GM12878 (cell line): ENCODE measurements around the gene CASP10. TPM values are rescaled to one million over a fixed set of nuclear protein-coding genes. Genes with fewer than 3 reads are reported as not detected.

ENCODE experiments used
- ATAC-seq: fragments of 200-7000 bp; cut with Tn5 transposase; 3 replicates; pipeline ENCODE4 v1.9.1; 2020; ENCODE audit warnings: mild to moderate bottlenecking, moderate library complexity
- BruUV-seq: library from RNA; stranded (reverse); fragments of 400-500 nt; replicated peaks from 2 replicates; lab custom pipeline; 2021; lab: Mats Ljungman, UMichigan
- CTCF ChIA-PET: fragments of 300-600 bp; sonication (Branson Sonifier 250); formaldehyde crosslinking; extraction: SDS; loops from one replicate; lab custom pipeline; 2021; ENCODE audit warnings: inconsistent platforms; lab: Yijun Ruan, JAX
- POLR2A ChIA-PET: fragments of 350-600 bp; formaldehyde crosslinking; extraction: SDS; loops from one replicate; lab custom pipeline; 2021; ENCODE audit warnings: inconsistent platforms; lab: Charles Lee
- RAD21 ChIA-PET: fragments of 300-600 bp; sonication (Branson Sonifier 250); formaldehyde crosslinking; loops from one replicate; lab custom pipeline; 2023; ENCODE audit warnings: antibody characterized with exemption; ENCODE audit not compliant: unreplicated experiment; lab: Charles Lee
- SMC1A ChIA-PET: fragments of 300-600 bp; sonication (Branson Sonifier 250); formaldehyde crosslinking; loops from one replicate; lab custom pipeline; 2023; ENCODE audit not compliant: unreplicated experiment, uncharacterized antibody; lab: Charles Lee
- DNase-seq: peaks from one replicate; pipeline ENCODE4 v3.0.0-alpha.2; 2011; ENCODE audit warnings: low read depth, low spot score
- FAIRE-seq: peaks from 3 replicates; lab custom pipeline; 2011; peaks lifted over from hg19 to GRCh38; lab: Jason Lieb, UNC
- H2AFZ ChIP-seq: 2 replicates; pipeline ENCODE4 v1.6.0; 2011; ENCODE audit warnings: low read depth, low read length, control low read depth; ENCODE audit not compliant: control insufficient read depth
- H3K27ac ChIP-seq: 2 replicates; pipeline ENCODE4 v1.5.1; 2011; ENCODE audit warnings: control low read depth; ENCODE audit not compliant: control insufficient read depth, insufficient read depth
- H3K27me3 ChIP-seq, 2 experiments: replicated peaks in 1 of 2; 2 replicates each; pipeline versions ENCODE4 v1.6.0 to v1.6.1; 2011; ENCODE audit warnings: low read length in 1 of 2; ENCODE audit not compliant: control insufficient read depth in 2 of 2, insufficient read depth in 2 of 2
- H3K36me3 ChIP-seq, 2 experiments: 2 replicates each; pipeline ENCODE4 v1.5.1; 2011; ENCODE audit warnings: low read length in 1 of 2; ENCODE audit not compliant: control insufficient read depth in 2 of 2, insufficient read depth in 2 of 2
- H3K4me1 ChIP-seq: 2 replicates; pipeline ENCODE4 v1.6.1; 2011; ENCODE audit warnings: mild to moderate bottlenecking, low read length, moderate library complexity, mixed read lengths; ENCODE audit not compliant: control insufficient read depth, insufficient read depth
- H3K4me2 ChIP-seq: 2 replicates; pipeline ENCODE4 v1.6.0; 2011; ENCODE audit warnings: control low read depth; ENCODE audit not compliant: control insufficient read depth, insufficient read depth
- H3K4me3 ChIP-seq: fragments of 200-600 bp; sonication (generic); 2 replicates; pipeline ENCODE4 v1.5.1; 2016
- H3K79me2 ChIP-seq: 2 replicates; pipeline ENCODE4 v1.6.0; 2011; ENCODE audit warnings: low read length; ENCODE audit not compliant: control insufficient read depth, insufficient read depth
- H3K9ac ChIP-seq: 2 replicates; pipeline ENCODE4 v1.8.0; 2011; ENCODE audit warnings: low read length, control low read depth, mixed read lengths; ENCODE audit not compliant: control insufficient read depth, insufficient read depth
- H3K9me3 ChIP-seq: replicated peaks from 3 replicates; pipeline ENCODE4 v1.5.1; 2011; ENCODE audit warnings: mild to moderate bottlenecking, low read length; ENCODE audit not compliant: control insufficient read depth, insufficient read depth
- H4K20me1 ChIP-seq: 2 replicates; pipeline ENCODE4 v1.6.0; 2011; ENCODE audit not compliant: control insufficient read depth, insufficient read depth
- IKZF2 ChIP-seq, 2 experiments: fragments of 450-650 bp; IDR thresholded peaks; 2 replicates each; pipeline ENCODE4 v1.6.1; 2017; ENCODE audit warnings: mild to moderate bottlenecking in 2 of 2, moderate library complexity in 2 of 2
- ZBTB33 ChIP-seq: fragments of 450-650 bp; IDR thresholded peaks from 2 replicates; pipeline ENCODE4 v1.6.1; 2017; ENCODE audit warnings: mild to moderate bottlenecking
- WGBS: methylation state at CpG from one replicate; pipeline ENCODE4 v1.1.6; 2016; ENCODE audit warnings: low lambda C conversion rate; ENCODE audit not compliant: insufficient replicate concordance, insufficient coverage; ENCODE audit errors: missing lambda C conversion rate; 5-methylcytosine and 5-hydroxymethylcytosine counted together
- in situ Hi-C: fragments of 300-500 bp; cut with MboI; formaldehyde crosslinking; loops from 9 replicates; pipeline ENCODE4 v1.14.3; 2018; ENCODE audit warnings: mixed read lengths
- intact Hi-C: fragments of 100-400 bp; cut with micrococcal nuclease; formaldehyde crosslinking; loops from one replicate; pipeline ENCODE4 v1.14.2; 2022; ENCODE audit not compliant: unreplicated experiment
- polyA plus RNA-seq, 11 experiments: library from polyadenylated mRNA; depleted of rRNA in 4 of 11; unstranded in 6 of 11; stranded (reverse) in 5 of 11; fragments of >200 nt; fragmentation: Nextera tagmentation in 4 of 11; fragmentation: Illumina TruSeq in 1 of 11; extraction: Ambion mirVana in 4 of 11; extraction: Trizol in 1 of 11; gene quantifications; 1 replicate in 1 of 11; 2 replicates in 10 of 11; pipeline versions ENCODE4 v1.2.1 to v1.2.3, GENCODE V29; 2011 to 2016; ENCODE audit warnings: inconsistent platforms in 2 of 11, missing spikeins in 2 of 11, low read depth in 1 of 11
- total RNA-seq, 4 experiments: library from RNA; depleted of rRNA in 3 of 4; stranded (reverse); fragments of >200 nt in 3 of 4; fragmentation: Illumina TruSeq in 1 of 4; extraction: Trizol in 1 of 4; gene quantifications; 2 replicates each; pipeline versions ENCODE4 v1.2.1 to v1.2.3, GENCODE V29; 2013 to 2021

CASP10 gene
- total and polyA plus RNA-seq, 10 of the 15 experiments (the other 5 are each of a cell fraction or from before 2014, with no cell fraction given) = 7.2 to 14.1 (median 10.8) TPM

- 75% methylated on average over 3 of the region's 3 CpGs for WGBS
- Histone ChIP-seq H4K20me1 (no peaks in the 10 kb centered on the region), H2AFZ (no peak overlapping the region), H3K4me2 (no peak overlapping the region), H3K4me3 (no peak overlapping the region), H3K36me3 (no peaks in the 10 kb centered on the region), H3K9ac (no peak overlapping the region), H3K79me2 (peaks cover under 1% of the 10 kb centered on the region), H3K4me1 (peaks cover 20% of the 10 kb centered on the region), H3K27ac (no peak overlapping the region), H3K27me3 (no peaks in the 10 kb centered on the region)
- BruUV-seq = no TSS peak
- no peak for DNase-seq
- in situ Hi-C loops = loop anchor here (5.0 kb wide), 1 partner anchor 41 kb away; no protein-coding TSS in a partner anchor
- ChIA-PET RAD21 (interaction anchor here (0.7 to 3.9 kb wide), 3 partner anchors 45 to 110 kb away, joined by 3 to 34 read pairs (median 6); partner anchors contain the start of gene CASP10), POLR2A (interaction anchor here (1.5 kb wide), 1 partner anchor 45 kb away, joined by 3 read pairs; the partner anchor contains the start of gene CASP10), SMC1A (interaction anchor here (0.8 to 4.3 kb wide), 4 partner anchors 32 to 160 kb away, joined by 3 to 42 read pairs (median 3); partner anchors contain the start of gene CASP10)
- no peak for FAIRE-seq
- ATAC-seq = no peak
- TF ChIP-seq ZBTB33 = no peak
- 0 out of 4 replicates have a peak, but pooled peaks of 1 of the 2 experiments have one; percentile 13 for TF ChIP-seq IKZF2 (IDR thresholded peaks at IDR 0.05)
- TF ChIP-seq, all 136 proteins: peak for 1
- no peaks in the 10 kb centered on the region for H3K9me3 ChIP-seq
- intact Hi-C loops = no loop called here
- CTCF ChIA-PET = interaction anchor here (1.2 to 2.9 kb wide), 5 partner anchors 34 to 327 kb away, joined by 3 to 43 read pairs (median 8); partner anchors contain the start of gene CASP10
Observed at GRCh38 chr2:201228271-201228911, 45.5 kb downstream of the CASP10 start.
